ENCODE data around the gene WTIP. TPM values are rescaled to one million over a fixed set of nuclear protein-coding genes. Genes with fewer than 3 reads are reported as not detected.

WTIP gene
- total and polyA plus RNA-seq, 2 donors (not counting 3 experiments of a cell fraction or from before 2014, with no cell fraction given) = 22.4 to 25.7 TPM

DNA sequence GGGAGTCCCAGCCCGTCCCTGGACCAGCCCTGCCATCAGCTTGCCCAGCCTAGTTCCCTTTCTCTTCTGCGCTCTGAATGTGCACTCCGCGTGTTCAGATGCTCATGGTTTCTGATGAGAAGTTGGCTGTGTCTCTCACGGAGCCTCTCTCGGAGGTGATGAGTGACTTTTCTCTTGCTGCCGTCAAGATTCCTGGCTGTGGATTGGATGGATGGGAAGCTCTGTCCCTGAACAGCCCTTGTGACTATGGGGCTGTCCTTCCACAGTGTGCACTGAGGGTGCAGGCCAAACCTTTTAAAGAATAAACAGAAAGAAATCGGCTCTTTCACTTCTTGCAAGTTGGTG is 24.4 kb downstream of the WTIP start:
- Histone ChIP-seq H3K27me3 (ENCODE audit: control insufficient read depth in 2 of 2, insufficient read depth in 2 of 2, low read length in 2 of 2) (no peaks in the 10 kb centered on the region), H3K9ac (replicated peaks; ENCODE audit: extremely low read depth, insufficient read depth, low read length) (no peak overlapping the region), H4K20me1 (replicated peaks; ENCODE audit: control insufficient read depth, extremely low read depth, insufficient read depth, low read length) (no peaks in the 10 kb centered on the region), H3K79me2 (ENCODE audit: control insufficient read depth, insufficient read depth, low read length) (no peaks in the 10 kb centered on the region), H3K4me3 (replicated peaks in 1 of 3; ENCODE audit: insufficient read depth in 1 of 3, low read depth in 1 of 3, low read length in 3 of 3) (no peak overlapping the region), H3K36me3 (ENCODE audit: control insufficient read depth in 2 of 2, extremely low read depth in 1 of 2, insufficient read depth in 2 of 2, low read length in 2 of 2) (peaks cover 0 to 2% of the 10 kb centered on the region in 2 experiments), H3K27ac (ENCODE audit: insufficient read depth, low read depth, low read length) (no peak overlapping the region), H3K4me2 (ENCODE audit: insufficient read depth, low read length) (no peak overlapping the region), H3K9me3 (replicated peaks; ENCODE audit: control insufficient read depth, insufficient read depth, low read length) (no peaks in the 10 kb centered on the region), H2AFZ (ENCODE audit: low read depth, low read length) (no peak overlapping the region), H3K9me1 (replicated peaks; ENCODE audit: control insufficient read depth, extremely low read depth, insufficient read depth, low read length) (no peaks in the 10 kb centered on the region), H3K4me1 (ENCODE audit: control insufficient read depth, extremely low read depth, insufficient read depth, low read length) (no peaks in the 10 kb centered on the region)
- ChIA-PET CTCF (no interaction called here), POLR2A (no interaction called here)
- no TSS peak for BruUV-seq (replicated peaks)
- DNase-seq (ENCODE audit: low read depth, low spot score) = no peak
- TF ChIP-seq POLR2AphosphoS5 (IDR thresholded peaks at IDR 0.05; ENCODE audit: insufficient read depth, low read depth, low read length) = no peak
- intact Hi-C loops (cut with micrococcal nuclease) = no loop called here
- dilution Hi-C loops (cut with MboI; ENCODE audit: extremely low pct_ligation_motif_present, low sequenced_read_pairs) = no loop called here
- no peak for FAIRE-seq

DNA sequence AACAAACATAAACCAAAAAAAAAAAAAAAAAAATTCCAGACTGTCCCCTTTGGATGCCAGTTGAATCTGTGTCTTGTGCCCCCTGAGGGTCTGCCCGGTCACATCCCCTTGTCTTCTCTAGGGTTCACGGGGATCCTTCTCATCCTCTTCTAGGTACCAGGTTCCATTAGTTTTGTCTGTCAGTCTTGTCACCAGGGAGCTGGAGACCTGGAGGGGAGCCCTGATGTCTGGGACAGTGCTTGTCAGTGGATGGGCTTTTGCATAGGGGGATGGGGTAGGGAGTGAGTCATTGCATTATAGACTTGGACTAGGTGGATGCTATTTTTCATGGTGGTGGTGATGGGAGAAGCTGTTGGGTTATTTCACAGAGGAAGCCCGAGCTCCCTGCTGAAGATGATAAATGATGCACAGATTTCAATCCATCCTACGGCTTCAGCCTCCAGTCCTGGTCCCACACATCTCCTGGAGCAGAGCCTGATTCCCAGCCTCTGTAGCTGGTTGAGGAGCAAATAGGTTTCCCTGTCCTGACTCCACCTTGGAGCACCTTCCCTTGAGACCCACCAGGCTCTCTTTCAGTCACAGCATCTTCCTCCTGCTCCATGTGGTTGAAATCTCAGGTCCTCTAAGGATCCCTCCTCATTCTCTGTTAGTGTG is 26.0 kb downstream of the WTIP start:
- H3K9me1 ChIP-seq (replicated peaks; ENCODE audit: control insufficient read depth, extremely low read depth, insufficient read depth, low read length) = no peaks in the 10 kb centered on the region
- H4K20me1 ChIP-seq (replicated peaks; ENCODE audit: control insufficient read depth, extremely low read depth, insufficient read depth, low read length) = no peaks in the 10 kb centered on the region
- no peak for TF ChIP-seq GATA2 (IDR thresholded peaks at IDR 0.05; ENCODE audit: insufficient read depth, insufficient read length, low read depth, low read length)
- no peak for TF ChIP-seq EZH2 (IDR thresholded peaks at IDR 0.05; ENCODE audit: borderline replicate concordance, low read depth, low read length, severe bottlenecking)
- TF ChIP-seq, protein P1, sequence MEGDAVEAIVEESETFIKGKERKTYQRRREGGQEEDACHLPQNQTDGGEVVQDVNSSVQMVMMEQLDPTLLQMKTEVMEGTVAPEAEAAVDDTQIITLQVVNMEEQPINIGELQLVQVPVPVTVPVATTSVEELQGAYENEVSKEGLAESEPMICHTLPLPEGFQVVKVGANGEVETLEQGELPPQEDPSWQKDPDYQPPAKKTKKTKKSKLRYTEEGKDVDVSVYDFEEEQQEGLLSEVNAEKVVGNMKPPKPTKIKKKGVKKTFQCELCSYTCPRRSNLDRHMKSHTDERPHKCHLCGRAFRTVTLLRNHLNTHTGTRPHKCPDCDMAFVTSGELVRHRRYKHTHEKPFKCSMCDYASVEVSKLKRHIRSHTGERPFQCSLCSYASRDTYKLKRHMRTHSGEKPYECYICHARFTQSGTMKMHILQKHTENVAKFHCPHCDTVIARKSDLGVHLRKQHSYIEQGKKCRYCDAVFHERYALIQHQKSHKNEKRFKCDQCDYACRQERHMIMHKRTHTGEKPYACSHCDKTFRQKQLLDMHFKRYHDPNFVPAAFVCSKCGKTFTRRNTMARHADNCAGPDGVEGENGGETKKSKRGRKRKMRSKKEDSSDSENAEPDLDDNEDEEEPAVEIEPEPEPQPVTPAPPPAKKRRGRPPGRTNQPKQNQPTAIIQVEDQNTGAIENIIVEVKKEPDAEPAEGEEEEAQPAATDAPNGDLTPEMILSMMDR (IDR thresholded peaks at IDR 0.05; ENCODE audit: extremely low read depth in 1 of 2, insufficient read depth in 1 of 2, low read depth in 1 of 2, low read length in 2 of 2) = no peak
- TF ChIP-seq POLR2A (IDR thresholded peaks at IDR 0.05; ENCODE audit: low read depth, low read length) = no peak
- no peak for TF ChIP-seq FOS (IDR thresholded peaks at IDR 0.05; ENCODE audit: borderline replicate concordance, insufficient read depth, low read length)
- TF ChIP-seq, protein P2, sequence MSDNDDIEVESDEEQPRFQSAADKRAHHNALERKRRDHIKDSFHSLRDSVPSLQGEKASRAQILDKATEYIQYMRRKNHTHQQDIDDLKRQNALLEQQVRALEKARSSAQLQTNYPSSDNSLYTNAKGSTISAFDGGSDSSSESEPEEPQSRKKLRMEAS (IDR thresholded peaks at IDR 0.05; ENCODE audit: insufficient read depth, insufficient read length) = no peak
- TF ChIP-seq POLR2AphosphoS5 (IDR thresholded peaks at IDR 0.05; ENCODE audit: insufficient read depth, low read depth, low read length) = no peak
- TF ChIP-seq JUN (IDR thresholded peaks at IDR 0.05; ENCODE audit: borderline replicate concordance, insufficient read depth, insufficient read length, low read depth) = no peak
- TF ChIP-seq MYC (IDR thresholded peaks at IDR 0.05; ENCODE audit: low read depth, low read length) = no peak
- H3K4me3 ChIP-seq (replicated peaks in 1 of 3; ENCODE audit: insufficient read depth in 1 of 3, low read depth in 1 of 3, low read length in 3 of 3) = no peak overlapping the region
- ChIA-PET POLR2A (no interaction called here), CTCF (interaction anchor here (0.6 kb wide), 1 partner anchor 968 kb away, joined by 3 read pairs; no protein-coding TSS in a partner anchor)
- dilution Hi-C loops (cut with MboI; ENCODE audit: extremely low pct_ligation_motif_present, low sequenced_read_pairs) (no loop called here), intact Hi-C loops (cut with micrococcal nuclease) (no loop called here)
- no peaks in the 10 kb centered on the region for H3K9me3 ChIP-seq (replicated peaks; ENCODE audit: control insufficient read depth, insufficient read depth, low read length)
- H3K9ac ChIP-seq (replicated peaks; ENCODE audit: extremely low read depth, insufficient read depth, low read length) = no peak overlapping the region
- no peak overlapping the region for H3K27ac ChIP-seq (ENCODE audit: insufficient read depth, low read depth, low read length)
- H3K36me3 ChIP-seq (ENCODE audit: control insufficient read depth in 2 of 2, extremely low read depth in 1 of 2, insufficient read depth in 2 of 2, low read length in 2 of 2) = peaks cover 0 to 2% of the 10 kb centered on the region in 2 experiments
- no peaks in the 10 kb centered on the region for H3K79me2 ChIP-seq (ENCODE audit: control insufficient read depth, insufficient read depth, low read length)
- H3K4me2 ChIP-seq (ENCODE audit: insufficient read depth, low read length) = no peak overlapping the region
- FAIRE-seq = no peak
- DNase-seq (ENCODE audit: low read depth, low spot score) = no peak
- BruUV-seq (replicated peaks) = no TSS peak
- no peaks in the 10 kb centered on the region for H3K27me3 ChIP-seq (ENCODE audit: control insufficient read depth in 2 of 2, insufficient read depth in 2 of 2, low read length in 2 of 2)
- no peaks in the 10 kb centered on the region for H3K4me1 ChIP-seq (ENCODE audit: control insufficient read depth, extremely low read depth, insufficient read depth, low read length)
- no peak overlapping the region for H2AFZ ChIP-seq (ENCODE audit: low read depth, low read length)

All from endothelial cell of umbilical vein (primary cell).